K562 (cell line): ENCODE data around the gene FBXO10. TPM values are rescaled to one million over a fixed set of nuclear protein-coding genes. Genes with fewer than 3 reads are reported as not detected.
A peak's percentile ranks its signal among the peaks of the same experiment; 100 is the strongest.

Experiments
- ARNT ChIP-seq, 2 experiments: fragments of 450-650 bp; IDR thresholded peaks; 2 replicates each; pipeline ENCODE4 v1.6.1; 2016; ENCODE audit warnings: mild to moderate bottlenecking in 1 of 2
- DPF2 ChIP-seq: fragments of 450-650 bp; IDR thresholded peaks from 2 replicates; pipeline ENCODE4 v1.6.1; 2016
- E2F1 ChIP-seq: sonication (generic); formaldehyde crosslinking; IDR thresholded peaks from 2 replicates; pipeline ENCODE4 v1.8.1; 2023; ENCODE audit warnings: mild to moderate bottlenecking, missing genetic modification reagents, moderate library complexity
- HDAC8 ChIP-seq: fragments of 450-650 bp; IDR thresholded peaks from 2 replicates; pipeline ENCODE4 v1.6.1; 2016; ENCODE audit warnings: mild to moderate bottlenecking, missing genetic modification characterization, moderate library complexity, missing compliant biosample characterization
- HMGXB4 ChIP-seq: sonication (generic); formaldehyde crosslinking; IDR thresholded peaks from 2 replicates; pipeline ENCODE4 v1.8.1; 2023; ENCODE audit warnings: mild to moderate bottlenecking, missing genetic modification reagents
- KDM5B ChIP-seq: fragments of 200-600 bp; sonication (generic); IDR thresholded peaks from 2 replicates; pipeline ENCODE4 v1.6.1; 2012; ENCODE audit warnings: low read depth, mild to moderate bottlenecking, moderate library complexity, low read length, control low read depth, inconsistent platforms; ENCODE audit not compliant: insufficient replicate concordance
- NR2F6 ChIP-seq: fragments of 450-650 bp; formaldehyde crosslinking; IDR thresholded peaks from 2 replicates; pipeline ENCODE4 v1.4.0; 2020; ENCODE audit warnings: mild to moderate bottlenecking
- RFX1 ChIP-seq: fragments of 450-650 bp; IDR thresholded peaks from 2 replicates; pipeline ENCODE4 v1.6.1; 2016; ENCODE audit warnings: mild to moderate bottlenecking, moderate library complexity
- SNRNP70 ChIP-seq: fragments of 200-400 bp; formaldehyde crosslinking; optimal IDR thresholded peaks from 2 replicates; pipeline ENCODE3; 2017; ENCODE audit warnings: low read depth, low read length
- TCFL5 ChIP-seq: fragments of 250-450 bp; sonication (Bioruptor Pico); conservative IDR thresholded peaks from 2 replicates; pipeline ENCODE4 v1.6.1; 2021; ENCODE audit warnings: mild to moderate bottlenecking, moderate library complexity, matching md5 sums
- TEAD1 ChIP-seq, 2 experiments: fragments of 450-650 bp in 1 of 2; sonication (generic) in 1 of 2; formaldehyde crosslinking; IDR thresholded peaks; 2 replicates each; pipeline versions ENCODE4 v1.4.0 to v1.8.0; 2020 to 2022; ENCODE audit warnings: mild to moderate bottlenecking in 2 of 2, missing genetic modification reagents in 1 of 2
- TEAD4 ChIP-seq, 2 experiments: sonication (generic) in 1 of 2; formaldehyde crosslinking in 1 of 2; IDR thresholded peaks; 2 replicates each; pipeline versions ENCODE4 v1.6.1 to v1.8.0; 2012 to 2022; ENCODE audit warnings: borderline replicate concordance in 1 of 2, inconsistent platforms in 1 of 2, low read length in 1 of 2, mild to moderate bottlenecking in 1 of 2, missing genetic modification reagents in 1 of 2
- ZNF12 ChIP-seq: sonication (generic); formaldehyde crosslinking; IDR thresholded peaks from 2 replicates; pipeline ENCODE4 v1.4.0; 2020; ENCODE audit warnings: mild to moderate bottlenecking, missing genetic modification reagents
- ZNF121 ChIP-seq: sonication (generic); formaldehyde crosslinking; conservative IDR thresholded peaks from 2 replicates; pipeline ENCODE4 v1.8.0; 2022; ENCODE audit warnings: missing genetic modification reagents
- ZNF79 ChIP-seq: fragments of 250-450 bp; sonication (Bioruptor Pico); IDR thresholded peaks from 2 replicates; pipeline ENCODE4 v1.4.0; 2020; ENCODE audit warnings: low read depth, mild to moderate bottlenecking, moderate library complexity
- polyA plus RNA-seq, 8 experiments: library from polyadenylated mRNA; depleted of rRNA in 4 of 8; stranded (reverse) in 5 of 8; unstranded in 3 of 8; fragments of >200 nt; fragmentation: Nextera tagmentation in 2 of 8; fragmentation: Illumina TruSeq in 1 of 8; extraction: Ambion mirVana in 2 of 8; extraction: Trizol in 1 of 8; gene quantifications; 2 replicates each; pipeline versions ENCODE4 v1.2.1 to v1.2.3, GENCODE V29; 2011 to 2014; ENCODE audit warnings: inconsistent platforms in 1 of 8, missing spikeins in 1 of 8
- total RNA-seq, 7 experiments: library from RNA; depleted of rRNA in 6 of 7; stranded (reverse); fragments of >200 nt in 6 of 7; fragmentation: Illumina TruSeq in 2 of 7; extraction: Trizol in 2 of 7; gene quantifications; 2 replicates each; pipeline versions ENCODE4 v1.2.1 to v1.2.3, GENCODE V29; 2011 to 2021; ENCODE audit warnings: low replicate concordance in 1 of 7
- TF ChIP-seq, protein P1 (sequence below): sonication (generic); formaldehyde crosslinking; IDR thresholded peaks from 2 replicates; pipeline ENCODE4 v1.9.0; 2022; ENCODE audit warnings: mild to moderate bottlenecking, missing genetic modification reagents
- TF ChIP-seq, protein P2 (sequence below): fragments of 200-800 bp; sonication (Bioruptor generic); IDR thresholded peaks from 2 replicates; pipeline ENCODE4 v1.6.1; 2017; ENCODE audit warnings: missing genetic modification characterization, missing compliant biosample characterization
- TF ChIP-seq, protein P3 (sequence below): fragments of 200-800 bp; sonication (Bioruptor generic); IDR thresholded peaks from 2 replicates; pipeline ENCODE4 v1.6.1; 2017; ENCODE audit warnings: missing genetic modification characterization, missing compliant biosample characterization

The FBXO10 gene
- total and polyA plus RNA-seq, 9 of the 15 experiments (the other 6 are each of a cell fraction or from before 2014, with no cell fraction given): 0.84 to 9.9 (median 6.0) TPM

- no peak for TF ChIP-seq ZNF79 (CRISPR knock-in tag)
- peak; percentile 98 for TF ChIP-seq KDM5B
- 0 out of 2 replicates have a peak, but pooled peaks have one; percentile 51 for TF ChIP-seq ZNF12 (CRISPR knock-in tag)
- TF ChIP-seq RFX1: no peak
- TF ChIP-seq DPF2: no peak
- no peak; a peak in 1 of 4 replicates for TF ChIP-seq TEAD1 (CRISPR knock-in tag; IDR thresholded peaks at IDR 0.05)
- TF ChIP-seq, protein P1, sequence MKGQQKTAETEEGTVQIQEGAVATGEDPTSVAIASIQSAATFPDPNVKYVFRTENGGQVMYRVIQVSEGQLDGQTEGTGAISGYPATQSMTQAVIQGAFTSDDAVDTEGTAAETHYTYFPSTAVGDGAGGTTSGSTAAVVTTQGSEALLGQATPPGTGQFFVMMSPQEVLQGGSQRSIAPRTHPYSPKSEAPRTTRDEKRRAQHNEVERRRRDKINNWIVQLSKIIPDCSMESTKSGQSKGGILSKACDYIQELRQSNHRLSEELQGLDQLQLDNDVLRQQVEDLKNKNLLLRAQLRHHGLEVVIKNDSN (CRISPR knock-in tag): no peak; the same call in 1 of the 2 replicates
- TF ChIP-seq ARNT (IDR thresholded peaks at IDR 0.05): peak; percentile 29 to 34; a peak in 2 of 4 replicates
- TF ChIP-seq NR2F6 (CRISPR knock-in tag): no peak
- TF ChIP-seq TCFL5 (CRISPR knock-in tag): no peak
- peak; percentile 65 for TF ChIP-seq SNRNP70
- peak; percentile 97 for TF ChIP-seq E2F1
- TF ChIP-seq, protein P2, sequence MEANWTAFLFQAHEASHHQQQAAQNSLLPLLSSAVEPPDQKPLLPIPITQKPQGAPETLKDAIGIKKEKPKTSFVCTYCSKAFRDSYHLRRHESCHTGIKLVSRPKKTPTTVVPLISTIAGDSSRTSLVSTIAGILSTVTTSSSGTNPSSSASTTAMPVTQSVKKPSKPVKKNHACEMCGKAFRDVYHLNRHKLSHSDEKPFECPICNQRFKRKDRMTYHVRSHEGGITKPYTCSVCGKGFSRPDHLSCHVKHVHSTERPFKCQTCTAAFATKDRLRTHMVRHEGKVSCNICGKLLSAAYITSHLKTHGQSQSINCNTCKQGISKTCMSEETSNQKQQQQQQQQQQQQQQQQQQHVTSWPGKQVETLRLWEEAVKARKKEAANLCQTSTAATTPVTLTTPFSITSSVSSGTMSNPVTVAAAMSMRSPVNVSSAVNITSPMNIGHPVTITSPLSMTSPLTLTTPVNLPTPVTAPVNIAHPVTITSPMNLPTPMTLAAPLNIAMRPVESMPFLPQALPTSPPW (CRISPR knock-in tag): 0 out of 2 replicates have a peak, but pooled peaks have one; percentile 29
- TF ChIP-seq, protein P3, sequence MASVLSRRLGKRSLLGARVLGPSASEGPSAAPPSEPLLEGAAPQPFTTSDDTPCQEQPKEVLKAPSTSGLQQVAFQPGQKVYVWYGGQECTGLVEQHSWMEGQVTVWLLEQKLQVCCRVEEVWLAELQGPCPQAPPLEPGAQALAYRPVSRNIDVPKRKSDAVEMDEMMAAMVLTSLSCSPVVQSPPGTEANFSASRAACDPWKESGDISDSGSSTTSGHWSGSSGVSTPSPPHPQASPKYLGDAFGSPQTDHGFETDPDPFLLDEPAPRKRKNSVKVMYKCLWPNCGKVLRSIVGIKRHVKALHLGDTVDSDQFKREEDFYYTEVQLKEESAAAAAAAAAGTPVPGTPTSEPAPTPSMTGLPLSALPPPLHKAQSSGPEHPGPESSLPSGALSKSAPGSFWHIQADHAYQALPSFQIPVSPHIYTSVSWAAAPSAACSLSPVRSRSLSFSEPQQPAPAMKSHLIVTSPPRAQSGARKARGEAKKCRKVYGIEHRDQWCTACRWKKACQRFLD: peak; percentile 79
- TF ChIP-seq ZNF121 (CRISPR knock-in tag): no peak
- TF ChIP-seq TEAD4 (IDR thresholded peaks at IDR 0.05; ENCODE audit: low read length): peak; percentile 50
- TF ChIP-seq TEAD4 (CRISPR knock-in tag; IDR thresholded peaks at IDR 0.05; ENCODE audit: borderline replicate concordance): peak; percentile 86; the same call in 1 of the 2 replicates
- TF ChIP-seq HMGXB4 (CRISPR knock-in tag): no peak; the same call in 1 of the 2 replicates
- 0 out of 2 replicates have a peak, but pooled peaks have one; percentile 66 for TF ChIP-seq HDAC8
Measured at GRCh38 chr9:37592108-37592951, 16.1 kb upstream of the FBXO10 start, which contains the start of gene TOMM5 (continued).
